ENCODE measurements around the gene COL17A1.

Gene COL17A1

DNA sequence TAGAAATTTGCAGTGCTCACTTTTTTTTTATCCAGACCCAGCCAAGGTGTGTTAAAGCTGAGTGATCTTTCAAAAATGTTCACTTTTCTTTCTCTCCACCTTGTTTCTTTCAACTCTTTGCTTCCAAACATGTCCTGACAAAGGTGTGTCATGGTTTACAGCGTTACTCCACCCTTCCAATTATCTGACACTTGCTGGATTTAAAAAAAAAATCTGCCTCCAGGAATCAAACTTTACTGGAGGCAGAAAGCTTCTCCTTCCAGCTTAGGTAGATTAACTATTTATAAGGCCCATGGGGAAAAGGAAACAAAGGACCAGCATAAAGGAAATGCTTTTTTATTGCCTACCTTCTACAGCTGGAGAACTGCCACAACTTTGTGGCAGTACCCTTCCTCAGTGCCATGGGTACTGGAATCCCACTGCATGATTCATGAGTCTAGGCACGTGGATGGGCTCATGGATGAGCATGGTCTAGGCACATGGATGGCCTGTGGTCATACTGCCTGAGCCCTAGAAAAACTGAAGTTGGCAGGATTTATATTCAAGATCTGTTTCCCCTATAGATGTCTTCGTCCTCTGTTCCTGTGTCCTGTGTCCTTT lies at the start of gene COL17A1:
TSS of gene COL17A1 (minus strand) at position 80 of the 600 bp plus-strand sequence. CDS start 5,207 bp downstream, outside the sequence.
- DNase-seq (ENCODE audit: low read depth), result no peak

DNA sequence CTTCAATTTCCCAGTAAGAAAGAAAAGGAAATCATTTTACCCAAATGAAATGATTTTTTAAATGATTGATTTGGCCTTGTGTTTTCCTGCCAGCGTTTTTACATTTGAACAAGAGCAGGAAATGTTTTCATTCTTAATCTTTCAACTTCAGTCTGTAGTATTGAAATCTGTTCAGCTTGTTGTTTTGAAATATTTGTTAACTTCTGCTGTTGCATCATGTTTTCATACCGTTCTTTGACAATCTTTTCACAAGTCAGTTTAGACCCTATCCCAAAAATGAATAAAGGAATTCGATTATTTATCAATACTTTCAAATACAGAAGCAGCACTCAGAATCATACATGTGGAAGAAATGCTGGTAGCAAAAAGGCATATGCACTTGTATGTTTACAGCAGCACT lies 44.4 kb upstream of the COL17A1 start:
- no peak for DNase-seq (ENCODE audit: low read depth)

DNA sequence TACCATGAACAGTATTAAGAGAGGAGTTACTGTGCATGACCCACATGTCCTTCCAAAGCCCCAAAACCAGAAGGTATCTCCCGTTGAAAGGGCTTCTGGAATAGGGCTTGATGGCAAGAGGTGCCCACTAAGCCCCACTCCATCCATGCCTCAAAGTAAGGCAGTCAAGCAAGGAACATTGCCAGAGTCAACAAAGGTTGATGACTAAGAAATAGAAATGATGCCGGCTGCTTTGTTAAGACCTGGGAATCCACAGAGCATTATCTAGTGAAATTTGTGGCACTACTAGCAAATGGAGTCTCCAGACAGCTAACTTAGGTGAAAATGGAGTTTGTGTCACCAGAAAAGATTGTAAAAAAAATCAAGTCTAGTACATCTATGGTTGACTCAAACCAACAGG lies 42.5 kb upstream of the COL17A1 start:
- DNase-seq (ENCODE audit: low read depth), result no peak

DNA sequence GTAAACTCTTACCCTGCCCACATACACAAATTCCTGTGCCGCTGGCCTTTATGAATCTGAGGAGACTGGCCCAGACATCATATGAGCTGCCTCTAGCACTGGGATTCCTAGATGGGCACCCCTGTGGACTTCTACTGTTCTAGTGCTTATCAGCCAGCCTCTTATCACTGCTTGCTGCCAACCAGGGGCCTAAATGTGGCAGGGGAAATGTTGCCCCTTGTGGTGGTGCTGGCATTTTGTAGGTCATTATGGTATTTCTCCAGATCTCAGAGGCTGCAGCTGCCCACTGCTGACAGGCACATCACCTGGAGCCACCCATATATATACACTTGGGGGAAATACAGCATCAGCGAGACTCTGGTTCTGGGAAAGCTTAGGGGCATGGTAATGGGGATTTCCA lies 41.7 kb upstream of the COL17A1 start:
- DNase-seq (ENCODE audit: low read depth), result no peak

DNA sequence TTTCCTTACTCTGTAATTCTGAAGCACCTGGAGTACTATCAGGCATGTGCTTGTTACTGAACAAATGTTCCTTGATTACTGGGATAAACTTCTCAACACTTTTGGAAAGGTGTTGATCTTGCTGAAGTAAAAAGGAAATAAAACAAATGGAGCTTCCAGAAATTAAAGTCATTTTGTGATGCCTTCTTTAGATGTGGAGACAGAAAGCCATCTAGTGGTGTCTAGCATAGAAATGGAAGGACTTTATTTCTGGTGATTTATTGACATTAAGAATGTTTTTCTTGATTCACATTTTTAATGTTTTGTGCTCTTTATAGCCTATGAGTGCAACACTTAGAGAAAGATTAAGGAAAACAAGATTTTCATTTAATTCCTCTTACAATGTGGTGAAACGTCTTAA lies 37.7 kb upstream of the COL17A1 start:
- no peak for DNase-seq (ENCODE audit: low read depth)

DNA sequence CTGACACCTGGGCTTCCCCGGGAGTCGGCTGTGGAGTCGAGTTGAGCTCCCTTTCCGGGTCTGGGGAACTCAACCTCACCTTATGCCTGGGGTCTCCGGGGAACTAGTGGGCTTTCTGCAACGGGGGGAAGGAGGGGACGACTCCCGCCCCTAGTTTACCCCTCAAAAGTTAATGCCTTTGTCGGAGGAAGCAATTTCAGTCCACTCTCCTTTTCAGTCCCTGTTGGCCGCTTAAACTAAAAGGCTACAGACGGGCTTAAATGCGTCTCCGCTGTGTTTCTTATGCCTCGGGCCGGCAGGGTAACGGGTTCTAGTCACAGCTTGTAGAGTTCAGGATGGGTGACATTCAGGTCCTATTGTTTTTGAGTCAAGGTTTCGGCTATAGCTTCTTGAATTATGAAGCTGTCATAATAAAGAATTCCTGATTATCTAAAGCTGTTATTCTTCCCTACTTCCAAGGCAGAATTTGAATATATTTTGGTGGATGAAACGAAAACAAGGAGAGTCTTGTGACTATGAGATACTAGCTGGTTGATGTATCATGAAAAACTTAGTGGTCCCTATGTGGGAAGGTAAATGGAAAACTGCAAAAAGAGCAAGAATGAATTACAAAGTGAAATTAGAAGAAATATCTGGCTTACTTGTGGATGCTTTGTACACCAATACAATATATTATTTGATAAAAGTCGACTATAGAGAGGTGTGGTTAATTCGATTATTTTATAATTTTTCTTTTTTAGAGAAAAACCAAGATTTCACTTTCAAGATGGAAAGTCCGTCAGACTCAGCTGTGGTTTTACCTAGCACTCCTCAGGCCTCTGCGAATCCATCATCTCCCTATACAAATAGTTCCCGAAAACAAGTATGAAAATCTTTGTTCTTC lies 36.8 kb upstream of the COL17A1 start:
- DNase-seq (ENCODE audit: low read depth), result no peak

DNA sequence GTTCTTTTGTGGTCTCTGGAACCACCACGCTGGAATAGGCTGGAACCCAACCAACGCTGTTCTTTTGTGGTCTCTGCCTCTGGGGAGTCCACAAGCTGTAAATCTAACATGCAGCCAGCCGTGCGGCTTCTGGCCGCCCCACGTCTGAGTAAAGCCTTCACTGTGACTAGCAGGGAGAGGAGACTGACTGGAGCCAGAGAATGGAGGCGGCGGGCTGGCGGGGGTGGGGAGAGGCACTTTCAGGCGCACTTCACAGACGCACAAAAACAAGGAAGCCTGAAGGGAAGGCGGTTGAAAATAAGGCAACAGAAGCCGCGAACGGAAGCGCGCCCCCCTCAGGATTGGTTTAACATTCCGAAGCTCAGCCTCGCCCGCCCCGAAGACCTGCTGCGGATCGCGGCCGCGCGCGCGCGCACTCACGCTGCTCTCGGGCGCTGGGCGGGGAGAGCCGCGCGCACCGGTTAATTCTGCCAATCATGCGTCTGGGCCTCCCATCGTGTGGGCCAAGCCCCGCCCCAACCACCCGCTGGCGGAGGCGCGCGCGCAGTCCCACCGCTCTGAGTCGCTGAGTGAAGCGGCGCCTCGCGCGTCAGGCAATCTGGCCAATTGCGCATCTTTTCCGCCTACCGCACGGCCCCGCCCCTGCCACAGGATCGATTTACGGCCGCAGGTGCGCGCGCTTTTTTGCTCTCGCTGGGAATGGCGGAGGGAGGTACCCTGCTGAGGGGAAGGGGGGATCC lies 36.0 kb upstream of the COL17A1 start, which contains the start of gene SFR1:
TSS of gene SFR1 (plus strand) at position 687 of the 740 bp plus-strand sequence. CDS start at position 700, 13 bp downstream.
- DNase-seq (ENCODE audit: low read depth), result peak; percentile 98

DNA sequence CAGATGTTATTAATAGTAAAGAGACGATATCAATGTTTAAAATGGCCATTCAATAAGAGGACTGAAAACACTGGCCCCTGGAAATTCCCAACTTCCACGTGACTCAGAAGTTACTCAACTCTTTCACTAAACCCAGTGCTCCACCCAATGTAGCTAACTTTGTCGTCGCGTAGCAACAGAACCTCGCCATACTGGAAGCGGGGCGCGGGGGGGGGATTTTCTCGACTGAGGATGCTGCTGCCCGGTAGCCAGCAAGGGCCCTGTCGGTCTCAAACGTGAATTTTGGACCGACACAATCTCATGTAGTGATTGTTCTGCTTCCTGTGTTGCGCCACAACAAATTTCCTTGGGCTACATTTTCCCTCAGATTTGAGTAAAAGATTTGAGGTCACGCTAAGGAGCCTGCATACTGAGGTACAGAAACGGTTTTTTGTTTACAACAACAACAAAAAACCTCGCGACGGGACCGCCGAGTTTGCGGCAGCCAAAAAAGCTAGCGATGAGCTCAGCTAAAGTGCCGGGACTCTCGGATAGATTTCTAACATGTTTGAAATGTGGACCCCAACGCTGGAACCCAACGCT lies 35.3 kb upstream of the COL17A1 start:
- DNase-seq (ENCODE audit: low read depth), result peak; percentile 89

DNA sequence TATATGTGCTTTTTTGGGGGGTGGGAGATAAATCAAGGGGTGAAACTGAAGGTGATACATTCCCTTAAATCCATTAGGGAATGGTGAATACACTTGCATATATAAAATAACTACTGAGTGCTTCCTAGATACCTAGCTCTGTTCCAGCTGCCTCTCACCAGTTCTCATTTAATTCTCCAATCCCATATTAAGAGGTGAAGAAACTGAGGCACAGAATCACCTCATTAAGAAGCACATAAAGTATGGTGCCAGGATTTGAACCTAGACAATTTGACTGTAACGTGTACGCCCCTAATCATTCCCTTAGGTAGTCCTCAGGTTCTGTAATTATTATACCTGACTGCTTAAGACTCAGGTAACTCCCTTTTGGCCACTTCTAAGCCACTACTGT lies 34.8 kb upstream of the COL17A1 start:
- DNase-seq (ENCODE audit: low read depth), result no peak

DNA sequence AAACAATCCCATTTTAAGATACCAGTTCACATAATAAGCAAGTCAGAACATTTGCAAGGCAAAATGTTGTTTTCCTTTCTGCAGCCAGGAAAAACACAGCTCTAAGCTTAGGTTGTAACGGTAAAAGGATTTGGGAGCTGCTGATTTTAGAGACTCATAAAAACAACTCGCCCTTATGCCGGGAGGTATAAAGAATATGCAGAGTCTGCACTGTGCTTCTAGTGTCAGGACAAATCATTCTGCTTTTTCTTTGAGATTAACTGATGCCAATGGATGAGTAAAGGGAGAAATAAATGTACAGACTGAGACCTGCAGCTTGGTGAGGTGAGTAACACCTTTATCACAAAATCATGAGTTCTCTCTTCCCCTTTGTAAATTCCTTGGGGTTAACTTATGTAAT lies 34.3 kb upstream of the COL17A1 start:
- no peak for DNase-seq (ENCODE audit: low read depth)

DNA sequence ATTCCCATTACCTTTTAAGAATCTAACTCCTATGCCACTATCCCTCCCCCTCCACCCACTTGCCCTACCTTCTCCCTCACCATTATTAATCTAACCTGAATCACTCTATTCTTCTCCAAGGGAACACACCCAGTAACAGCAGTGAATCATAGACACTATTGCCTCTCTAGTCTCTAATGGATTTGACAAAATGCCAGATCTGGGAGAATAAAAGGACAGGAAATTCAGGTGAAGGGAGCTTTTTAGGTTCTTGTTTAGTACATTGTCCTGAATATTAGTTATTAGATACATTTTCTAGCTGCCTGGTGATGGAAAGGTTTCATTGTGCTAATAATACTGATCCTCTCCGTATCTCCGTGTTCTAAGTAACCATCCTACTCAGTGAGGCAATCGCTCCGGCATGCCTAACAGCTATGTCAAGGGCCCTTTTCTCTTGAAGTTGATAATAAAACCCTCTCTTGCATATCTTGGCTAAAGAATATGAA lies 32.2 kb upstream of the COL17A1 start:
- DNase-seq (ENCODE audit: low read depth), result no peak

DNA sequence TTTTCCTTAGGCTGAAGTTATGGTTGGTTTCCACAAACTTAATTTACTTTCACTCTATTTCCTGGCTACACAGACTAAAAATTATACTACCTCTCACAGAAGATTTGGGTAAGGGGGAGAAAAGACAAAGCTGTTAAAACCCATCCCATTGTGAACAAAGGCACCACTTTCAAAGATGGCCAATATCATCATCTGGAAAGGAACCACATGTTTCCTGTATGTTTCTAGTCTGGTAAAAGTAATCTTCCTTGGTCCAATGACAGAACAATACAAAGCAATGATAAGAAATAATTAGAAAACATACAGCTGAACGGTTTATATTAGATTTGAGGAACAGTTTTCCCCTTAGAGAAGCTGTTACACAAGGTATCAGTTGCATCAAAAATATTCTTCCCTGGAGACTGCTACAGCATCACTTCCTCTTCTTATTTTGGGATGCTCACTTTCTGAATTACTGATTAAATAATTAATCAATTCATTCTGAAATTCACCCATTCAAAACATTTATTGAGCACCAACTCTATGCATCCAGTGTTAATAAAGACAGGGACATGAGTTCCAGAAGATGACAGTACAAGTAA lies 27.8 kb upstream of the COL17A1 start:
- DNase-seq (ENCODE audit: low read depth), result no peak

DNA sequence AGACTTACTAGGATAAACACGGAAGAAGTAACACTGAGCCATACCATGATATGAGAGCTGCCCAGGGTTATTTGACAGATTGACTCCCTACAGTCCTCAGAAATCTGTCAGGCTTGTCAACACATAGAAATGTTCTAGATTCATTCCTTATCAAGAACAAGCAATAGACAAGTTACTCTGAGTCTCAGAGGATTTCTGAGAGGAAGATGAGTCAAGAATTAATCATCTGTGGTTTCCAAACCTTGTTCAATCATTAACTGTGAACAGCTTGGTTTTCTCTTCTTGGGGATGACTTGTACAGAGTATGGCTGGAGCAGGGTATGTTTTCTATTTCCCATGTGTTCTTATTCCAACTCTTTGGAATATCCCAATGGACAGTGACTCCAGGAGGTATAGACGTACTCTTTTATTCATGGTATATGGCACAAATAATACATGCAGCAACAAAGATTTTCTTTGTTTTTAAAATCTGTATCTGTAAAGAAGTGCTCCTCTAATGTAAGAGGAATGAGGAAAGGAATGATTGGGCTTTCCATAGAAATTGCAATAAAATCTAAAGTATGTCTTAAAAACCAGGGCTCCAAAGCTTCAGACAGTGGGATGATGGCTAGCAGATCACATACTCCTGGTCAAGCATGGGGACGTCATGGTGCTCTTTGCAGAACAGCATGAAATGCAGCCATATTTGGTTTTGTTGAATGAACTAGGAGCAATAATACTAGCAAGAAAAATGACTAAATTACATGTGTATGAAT lies 24.4 kb upstream of the COL17A1 start:
- no peak for DNase-seq (ENCODE audit: low read depth)

DNA sequence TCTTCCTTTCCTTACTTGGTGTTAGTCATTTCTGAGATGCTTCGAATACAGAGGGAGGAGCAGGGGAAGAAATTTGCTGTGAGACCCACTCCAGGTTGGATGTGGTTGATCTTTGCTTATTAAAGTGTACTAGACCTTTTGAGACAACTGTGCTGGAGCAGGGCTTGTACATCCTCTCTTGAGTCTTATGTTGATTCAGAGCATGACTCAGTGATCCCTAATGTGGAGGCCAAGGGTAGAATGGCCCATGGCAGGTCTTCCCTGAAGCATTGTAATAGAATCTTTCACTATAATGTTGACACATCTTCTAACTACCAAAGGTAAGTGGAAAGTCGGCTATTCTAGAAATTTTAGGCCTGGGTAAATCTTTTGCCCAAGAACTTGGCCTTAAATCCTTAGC lies 19.2 kb upstream of the COL17A1 start:
- DNase-seq (ENCODE audit: low read depth), result no peak

DNA sequence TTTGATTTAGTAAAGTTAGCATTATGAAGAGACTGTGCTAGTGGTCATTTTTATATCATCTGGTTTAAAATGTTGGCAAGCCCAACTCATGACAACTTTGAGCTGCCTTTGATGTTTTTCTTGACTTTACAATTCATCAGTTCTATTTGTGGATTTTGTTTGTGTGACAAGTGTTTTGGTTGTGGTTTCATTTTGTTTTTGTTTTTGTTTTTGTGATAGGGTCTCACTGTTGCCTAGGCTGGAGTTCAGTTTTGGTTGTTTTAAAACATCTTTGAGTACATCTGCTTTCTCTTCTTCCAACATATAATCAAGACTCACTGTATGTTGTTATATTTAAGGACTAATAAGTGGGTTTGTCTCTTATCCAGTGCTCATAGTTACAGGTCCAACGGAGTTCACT lies 18.7 kb upstream of the COL17A1 start:
- no peak for DNase-seq (ENCODE audit: low read depth)

DNA sequence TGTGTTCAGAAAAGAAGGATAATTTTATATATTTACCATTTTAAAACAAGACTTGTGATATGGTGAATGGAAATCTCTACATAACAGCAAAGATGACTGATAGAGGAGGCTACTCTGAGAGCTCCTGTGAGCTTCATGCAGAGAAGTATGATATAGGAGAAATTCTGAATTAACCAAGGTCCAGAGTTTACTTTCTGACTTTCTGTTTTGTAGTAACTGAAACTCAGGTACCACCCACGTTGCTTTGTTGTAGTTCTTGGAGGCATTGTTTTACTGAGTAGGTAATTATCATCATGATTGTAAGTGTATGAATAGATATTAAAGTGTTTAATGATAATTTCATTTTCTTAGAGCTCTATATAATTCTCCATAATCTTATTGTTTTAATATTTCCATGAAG lies 18.3 kb upstream of the COL17A1 start:
- DNase-seq (ENCODE audit: low read depth), result no peak

DNA sequence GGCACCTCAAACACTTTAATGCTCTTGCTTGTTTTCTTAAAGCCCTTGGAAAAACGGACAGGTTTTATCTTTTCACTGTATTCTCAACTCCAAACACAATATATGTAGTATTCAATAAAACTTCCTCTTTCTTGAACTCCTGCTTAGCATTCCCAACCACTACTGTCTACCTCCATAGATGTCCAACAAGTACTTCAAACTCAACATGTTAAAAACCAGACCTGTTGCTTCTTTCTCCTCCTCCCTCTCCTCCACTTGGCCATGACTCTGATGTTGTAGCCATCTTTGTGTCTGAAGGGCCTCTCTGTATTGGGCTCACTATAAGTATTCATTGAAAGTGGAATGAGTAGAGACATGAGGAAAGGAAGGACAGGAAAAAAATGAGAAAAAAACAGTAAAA lies 16.2 kb upstream of the COL17A1 start:
- no peak for DNase-seq (ENCODE audit: low read depth)

DNA sequence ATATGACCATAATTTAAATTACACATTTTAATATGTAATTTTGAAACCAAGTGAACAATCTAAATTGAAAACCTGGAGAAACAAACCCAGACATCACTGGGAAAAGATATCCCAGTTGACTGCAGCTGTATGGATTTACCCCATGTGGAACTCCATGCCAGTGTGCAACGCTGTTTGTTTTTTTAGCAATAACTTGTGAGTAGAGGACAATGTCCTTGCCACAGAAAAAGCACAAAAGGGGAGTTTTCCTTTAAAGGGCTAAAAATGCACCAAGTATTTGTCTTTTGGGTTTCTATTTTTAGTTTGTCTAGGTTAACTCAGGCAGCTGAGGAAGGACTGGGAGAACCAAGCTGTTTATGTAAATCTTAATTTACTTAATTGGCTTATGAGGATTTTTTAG lies 15.1 kb upstream of the COL17A1 start:
- no peak for DNase-seq (ENCODE audit: low read depth)

DNA sequence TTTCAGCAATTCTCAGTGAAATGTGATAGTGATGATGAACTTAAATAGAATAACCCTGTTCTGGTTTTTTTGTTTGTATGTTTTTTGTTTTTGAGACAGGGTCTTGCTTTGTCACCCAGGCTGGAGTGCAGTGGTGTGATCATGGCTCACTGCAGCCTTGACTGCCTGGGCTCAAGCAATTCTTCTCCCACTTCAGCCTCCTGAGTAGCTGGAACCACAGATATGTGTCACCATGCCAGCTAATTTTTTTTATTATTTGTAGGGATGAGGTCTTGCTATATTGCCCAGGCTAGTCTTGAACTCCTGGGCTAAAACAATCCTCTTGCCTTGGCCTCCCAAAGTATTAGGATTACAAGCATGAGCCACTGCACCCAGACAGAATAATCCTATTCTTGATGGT lies 14.3 kb upstream of the COL17A1 start:
- DNase-seq (ENCODE audit: low read depth), result no peak

DNA sequence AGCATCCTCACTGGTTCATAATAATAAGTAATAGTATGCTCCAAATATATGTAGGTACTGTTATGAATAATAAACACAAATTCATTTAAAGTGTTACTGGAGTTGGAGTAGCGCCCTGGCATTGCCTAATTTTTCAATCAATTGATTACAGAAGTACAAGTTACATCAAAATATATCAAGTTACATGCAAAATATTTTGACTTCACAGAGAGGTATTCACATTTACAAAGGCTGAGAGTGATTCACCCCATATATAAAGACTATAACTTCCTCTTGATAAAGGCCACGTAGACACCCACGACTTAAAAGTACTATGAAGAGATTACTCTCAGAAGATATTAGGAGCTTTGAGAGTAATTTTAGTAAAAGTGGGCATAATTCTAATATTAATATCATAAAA lies 13.6 kb upstream of the COL17A1 start:
- DNase-seq (ENCODE audit: low read depth), result no peak

DNA sequence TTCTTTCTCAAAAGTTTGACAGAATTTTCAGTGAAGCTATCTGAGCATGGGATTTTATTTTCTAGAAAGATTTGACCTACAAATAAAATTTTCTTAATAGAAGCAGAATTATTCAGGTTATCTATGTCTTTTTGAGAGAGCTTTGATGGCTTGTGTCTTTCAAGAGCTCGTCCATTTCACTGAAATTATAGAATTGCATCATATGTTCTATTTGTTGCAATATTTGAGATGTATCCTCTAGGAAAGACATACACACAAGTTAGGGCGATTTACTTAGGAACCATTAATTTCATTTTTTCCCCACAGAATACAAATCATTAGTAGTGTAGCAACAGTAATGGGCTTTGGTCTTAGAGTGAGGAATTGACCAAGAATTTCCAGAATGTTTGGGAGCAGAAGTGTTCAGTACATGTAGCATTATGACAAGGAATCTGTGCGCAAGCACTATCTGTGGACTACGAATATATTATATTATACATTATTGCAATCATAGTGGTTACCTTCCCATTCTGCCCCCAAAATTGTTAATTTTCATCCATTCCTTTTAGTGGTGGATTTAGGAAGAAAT lies 12.8 kb upstream of the COL17A1 start:
- no peak for DNase-seq (ENCODE audit: low read depth)
